Activated naive CD4-positive, alpha-beta T cell treated with anti-CD3 and anti-CD28 coated beads, Interleukin-2, amount 50 U/mL, for 16 hours (primary cell): ENCODE measurements around the gene CGB7.
A peak's percentile ranks its signal among the peaks of the same experiment; 100 is the strongest.
"Not testable (repeated sequence)": the region's sequence is repeated elsewhere in the genome, so short reads cannot be mapped to it uniquely, and the experiment has no call there.

Experiments
- DNase-seq: peaks from one replicate; pipeline ENCODE4 v3.0.0-alpha.2; 2020

The CGB7 gene

GRCh38 chr19:49073514-49074378 lies 16.2 kb upstream of the CGB7 start:
- DNase-seq = no peak

- peak; percentile 30 for DNase-seq
These were observed 14.5 kb upstream of the CGB7 start for GRCh38 chr19:49071860-49072547.

- no peak for DNase-seq
These were observed 12.9 kb upstream of the CGB7 start for GRCh38 chr19:49070416-49070815.

- DNase-seq = no peak
These were observed 11.5 kb upstream of the CGB7 start for GRCh38 chr19:49069026-49069425.

- no peak for DNase-seq
These were observed 10.0 kb upstream of the CGB7 start for GRCh38 chr19:49067554-49067953.

- DNase-seq = no peak
These were observed 8.5 kb upstream of the CGB7 start for GRCh38 chr19:49065905-49066512.

GRCh38 chr19:49064768-49065611 lies 7.4 kb upstream of the CGB7 start, which contains the start of gene NTF4:
TSS of gene NTF4 (minus strand) at chr19:49064818. CDS start at chr19:49061997, 2,821 bp downstream.
- DNase-seq = no peak

GRCh38 chr19:49064029-49064629 lies 6.6 kb upstream of the CGB7 start:
- DNase-seq = no peak

GRCh38 chr19:49061445-49061844 lies 3.9 kb upstream of the CGB7 start:
- no peak for DNase-seq

GRCh38 chr19:49061000-49061399 lies 3.5 kb upstream of the CGB7 start:
- DNase-seq = no peak

- DNase-seq = no peak
These were observed 1.5 kb upstream of the CGB7 start for GRCh38 chr19:49059053-49059452.

GRCh38 chr19:49058562-49058961 lies 1.0 kb upstream of the CGB7 start:
- peak; percentile 44 for DNase-seq

GRCh38 chr19:49056902-49057596 lies 500 bp downstream of the CGB7 start:
- not testable (repeated sequence) for DNase-seq

- peak; percentile 56 for DNase-seq
These were observed 1.2 kb downstream of the CGB7 start for GRCh38 chr19:49056101-49056901.

GRCh38 chr19:49050376-49051033 lies 7.0 kb downstream of the CGB7 start:
- not testable (repeated sequence) for DNase-seq

GRCh38 chr19:49049834-49050233 lies 7.7 kb downstream of the CGB7 start:
- DNase-seq = not testable (repeated sequence)

- DNase-seq = not testable (repeated sequence)
These were observed 8.5 kb downstream of the CGB7 start, which contains the start of gene CGB8 for GRCh38 chr19:49049011-49049410. TSS of gene CGB8 (minus strand) at chr19:49049111. CDS start at chr19:49048739, 372 bp downstream.

- not testable (repeated sequence) for DNase-seq
These were observed 14.0 kb downstream of the CGB7 start, which contains the start of gene CGB5 for GRCh38 chr19:49043548-49043947. TSS of gene CGB5 (plus strand) at chr19:49043848. CDS start at chr19:49044210, 362 bp downstream.

GRCh38 chr19:49042666-49043065 lies 14.9 kb downstream of the CGB7 start:
- not testable (repeated sequence) for DNase-seq

GRCh38 chr19:49042177-49042576 lies 15.4 kb downstream of the CGB7 start:
- DNase-seq = no peak
